ENCODE results near the gene TUBA4A. TPM values are rescaled to one million over a fixed set of nuclear protein-coding genes. Genes with fewer than 3 reads are reported as not detected.

Gene TUBA4A
- polyA plus RNA-seq, 1 experiment, result 22.4 TPM

GRCh38 chr2:219284501-219285372 lies 31.0 kb upstream of the TUBA4A start:
- POLR2A ChIA-PET, result interaction anchor here (0.6 to 1.1 kb wide), 2 partner anchors 10 to 93 kb away, joined by 3 to 5 read pairs; no protein-coding TSS in a partner anchor
- H3K27ac ChIP-seq (ENCODE audit: low read depth, low read length), result no peak overlapping the region
- H3K4me3 ChIP-seq (ENCODE audit: low read depth, low read length), result no peak overlapping the region
- H3K27me3 ChIP-seq (ENCODE audit: control insufficient read depth, insufficient read depth, low read length), result no peaks in the 10 kb centered on the region
- no peaks in the 10 kb centered on the region for H3K9me3 ChIP-seq (ENCODE audit: control insufficient read depth, insufficient read depth, low read length)
- no peak for DNase-seq (ENCODE audit: low read depth, low spot score)
- CTCF ChIA-PET, result interaction anchor here (2.8 kb wide), 1 partner anchor 10 kb away, joined by 19 read pairs; no protein-coding TSS in a partner anchor
- TF ChIP-seq CTCF (IDR thresholded peaks at IDR 0.05; ENCODE audit: low read depth, low read length), result no peak

DNA sequence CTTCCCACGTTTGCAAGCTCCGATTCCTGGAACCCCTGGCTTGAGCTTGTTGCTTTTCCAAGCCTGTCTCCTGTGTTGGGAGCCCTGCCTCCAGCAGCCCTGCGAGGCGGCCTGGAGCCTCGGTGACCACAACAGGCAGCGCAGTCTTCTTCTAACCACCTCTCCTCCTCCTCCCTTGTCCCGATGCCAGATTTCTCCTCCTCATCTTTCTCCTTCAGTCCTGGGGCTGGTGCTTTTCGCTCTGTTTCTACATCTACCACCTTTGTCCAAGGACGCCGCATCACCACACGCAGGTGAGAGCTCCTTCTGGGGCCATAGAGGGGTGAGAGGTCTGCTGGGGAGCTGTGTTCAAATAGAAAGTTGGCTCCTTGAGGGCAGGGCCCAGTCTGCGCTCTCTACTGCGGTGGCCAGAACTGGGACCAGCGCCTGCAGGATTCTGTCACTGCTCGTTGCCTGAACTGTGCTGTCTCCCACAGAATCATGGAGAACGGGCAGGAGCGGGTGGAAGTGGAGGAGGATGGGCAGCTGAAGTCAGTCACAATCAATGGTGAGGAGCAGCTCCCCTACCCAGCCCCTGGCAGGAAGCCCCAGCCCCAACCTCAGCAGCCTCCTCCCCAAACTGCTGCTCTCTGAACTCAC lies 29.3 kb upstream of the TUBA4A start:
- CTCF ChIA-PET, result interaction anchor here (0.6 to 9.0 kb wide), 2 partner anchors 12 to 924 kb away, joined by 7 to 115 read pairs; no protein-coding TSS in a partner anchor
- no peak for DNase-seq (ENCODE audit: low read depth, low spot score)
- Histone ChIP-seq H3K27ac (ENCODE audit: low read depth, low read length) (no peak overlapping the region), H3K9me3 (ENCODE audit: control insufficient read depth, insufficient read depth, low read length) (no peaks in the 10 kb centered on the region), H3K27me3 (ENCODE audit: control insufficient read depth, insufficient read depth, low read length) (no peaks in the 10 kb centered on the region), H3K4me3 (ENCODE audit: low read depth, low read length) (no peak overlapping the region)
- no peak for TF ChIP-seq CTCF (IDR thresholded peaks at IDR 0.05; ENCODE audit: low read depth, low read length)
- POLR2A ChIA-PET, result interaction anchor here (1.0 kb wide), 1 partner anchor 38 kb away, joined by 3 read pairs; the partner anchor contains the start of genes GLB1L and STK16

- POLR2A ChIA-PET, result interaction anchor here (0.9 to 1.1 kb wide), 3 partner anchors 26 to 33 kb away, joined by 3 to 7 read pairs (median 4); no protein-coding TSS in a partner anchor
- TF ChIP-seq CTCF (IDR thresholded peaks at IDR 0.05; ENCODE audit: low read depth, low read length), result no peak
- H3K27ac ChIP-seq (ENCODE audit: low read depth, low read length), result no peak overlapping the region
Measured at GRCh38 chr2:219282375-219282774, 28.7 kb upstream of the TUBA4A start.

DNA sequence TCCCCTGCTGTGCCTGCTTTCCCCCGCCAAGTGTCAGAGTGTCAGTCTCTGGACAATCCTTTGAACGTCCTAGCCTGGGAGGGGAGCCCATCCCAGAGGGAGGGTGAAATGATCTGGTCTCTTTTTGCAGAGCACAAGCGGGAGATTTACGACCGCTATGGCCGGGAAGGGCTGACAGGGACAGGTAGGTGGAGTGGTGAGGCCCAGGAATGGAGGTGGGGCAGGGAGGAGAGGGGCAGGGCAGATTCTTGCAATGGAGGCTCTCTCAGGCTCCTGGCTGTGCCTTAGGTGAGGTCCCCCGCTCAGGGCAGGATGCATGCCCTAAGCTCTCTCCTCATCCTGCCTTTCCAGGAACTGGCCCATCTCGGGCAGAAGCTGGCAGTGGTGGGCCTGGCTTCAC lies 27.9 kb upstream of the TUBA4A start:
- CTCF ChIA-PET, result interaction anchor here (0.9 to 9.0 kb wide), 2 partner anchors 14 to 110 kb away, joined by 4 to 115 read pairs; no protein-coding TSS in a partner anchor
- H3K4me3 ChIP-seq (ENCODE audit: low read depth, low read length), result no peak overlapping the region
- POLR2A ChIA-PET, result interaction anchor here (0.9 to 1.1 kb wide), 3 partner anchors 27 to 32 kb away, joined by 3 to 7 read pairs (median 4); no protein-coding TSS in a partner anchor
- no peak overlapping the region for H3K27ac ChIP-seq (ENCODE audit: low read depth, low read length)
- no peaks in the 10 kb centered on the region for H3K9me3 ChIP-seq (ENCODE audit: control insufficient read depth, insufficient read depth, low read length)
- H3K27me3 ChIP-seq (ENCODE audit: control insufficient read depth, insufficient read depth, low read length), result no peaks in the 10 kb centered on the region
- no peak for TF ChIP-seq CTCF (IDR thresholded peaks at IDR 0.05; ENCODE audit: low read depth, low read length)
- no peak for DNase-seq (ENCODE audit: low read depth, low spot score)

More at GRCh38 chr2:219282375-219282774, 28.7 kb upstream of the TUBA4A start:
- H3K9me3 ChIP-seq (ENCODE audit: control insufficient read depth, insufficient read depth, low read length), result no peaks in the 10 kb centered on the region
- CTCF ChIA-PET, result interaction anchor here (0.6 to 9.0 kb wide), 2 partner anchors 13 to 923 kb away, joined by 7 to 115 read pairs; no protein-coding TSS in a partner anchor
- H3K4me3 ChIP-seq (ENCODE audit: low read depth, low read length), result no peak overlapping the region
- no peak for DNase-seq (ENCODE audit: low read depth, low spot score)
- H3K27me3 ChIP-seq (ENCODE audit: control insufficient read depth, insufficient read depth, low read length), result no peaks in the 10 kb centered on the region
